ENCODE data around the gene CCBE1. TPM values are rescaled to one million over a fixed set of nuclear protein-coding genes. Genes with fewer than 3 reads are reported as not detected.

The CCBE1 gene
- total RNA-seq, 1 donor from 2014 or later: 14.0 TPM

- Histone ChIP-seq H3K9me3 (no peaks in the 10 kb centered on the region), H3K36me3 (no peaks in the 10 kb centered on the region), H3K4me1 (no peaks in the 10 kb centered on the region), H3K27me3 (ENCODE audit: low read depth) (no peaks in the 10 kb centered on the region), H3K4me3 (no peak overlapping the region), H3K27ac (no peak overlapping the region)
- TF ChIP-seq CTCF (IDR thresholded peaks at IDR 0.05): no peak
- DNase-seq (no peak), ATAC-seq (no peak)
- intact Hi-C loops (cut with DNase I): no loop called here
Observed at GRCh38 chr18:59426855-59427254, 270.4 kb downstream of the CCBE1 start.

DNA sequence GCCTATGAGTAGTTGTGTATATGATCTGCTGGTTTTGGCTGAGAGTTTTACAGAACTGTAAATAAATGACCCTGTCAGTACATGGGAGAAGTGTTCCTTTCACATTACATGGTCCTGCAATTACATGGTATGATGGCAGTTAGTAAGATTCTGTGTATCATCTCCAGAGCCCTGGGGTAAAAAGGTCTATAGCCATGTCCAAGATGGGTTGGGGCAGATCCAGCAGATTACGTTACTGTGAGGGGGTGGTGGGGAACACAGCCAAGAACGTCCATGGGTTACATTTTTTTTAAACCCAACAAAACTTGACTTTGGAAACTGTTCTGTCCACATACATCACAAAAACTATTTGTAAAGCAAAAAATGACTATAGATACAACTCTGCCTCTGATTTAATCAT is 274.0 kb downstream of the CCBE1 start:
- no peak overlapping the region for H3K4me3 ChIP-seq
- no peaks in the 10 kb centered on the region for H3K4me1 ChIP-seq
- H3K9me3 ChIP-seq: no peaks in the 10 kb centered on the region
- DNase-seq (no peak), ATAC-seq (no peak)
- H3K36me3 ChIP-seq: no peaks in the 10 kb centered on the region
- H3K27ac ChIP-seq: no peak overlapping the region
- no peaks in the 10 kb centered on the region for H3K27me3 ChIP-seq (ENCODE audit: low read depth)
- intact Hi-C loops (cut with DNase I): no loop called here
- TF ChIP-seq CTCF (IDR thresholded peaks at IDR 0.05): no peak

- H3K36me3 ChIP-seq: no peaks in the 10 kb centered on the region
- ATAC-seq: no peak
- no peak for TF ChIP-seq CTCF (IDR thresholded peaks at IDR 0.05)
- H3K4me1 ChIP-seq: no peaks in the 10 kb centered on the region
- no peaks in the 10 kb centered on the region for H3K27me3 ChIP-seq (ENCODE audit: low read depth)
- intact Hi-C loops (cut with DNase I): no loop called here
- no peaks in the 10 kb centered on the region for H3K9me3 ChIP-seq
- H3K27ac ChIP-seq: no peak overlapping the region
- no peak for DNase-seq
- no peak overlapping the region for H3K4me3 ChIP-seq
Observed at GRCh38 chr18:59420244-59420643, 277.0 kb downstream of the CCBE1 start.

DNA sequence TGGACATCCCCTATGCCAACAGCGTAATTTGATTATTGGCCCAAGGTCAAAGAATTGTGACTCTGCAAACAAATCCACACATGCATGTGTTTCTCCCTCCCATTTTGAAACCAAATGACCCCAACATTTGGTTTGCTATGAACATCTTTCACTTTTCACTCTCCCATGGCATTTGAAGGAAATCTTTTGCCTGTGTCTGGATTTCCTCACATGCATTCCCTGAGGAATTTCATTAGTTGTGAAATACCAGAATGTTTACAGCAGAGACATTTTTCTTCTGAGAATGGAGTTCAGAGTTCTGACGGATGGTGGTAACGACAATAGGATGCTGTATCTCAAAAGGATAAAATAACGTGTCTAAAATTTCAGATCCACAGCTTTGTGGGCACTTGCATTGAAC is 277.8 kb downstream of the CCBE1 start:
- H3K9me3 ChIP-seq: no peaks in the 10 kb centered on the region
- H3K4me1 ChIP-seq: no peaks in the 10 kb centered on the region
- TF ChIP-seq CTCF (IDR thresholded peaks at IDR 0.05): no peak
- DNase-seq (no peak), ATAC-seq (no peak)
- H3K27ac ChIP-seq: no peak overlapping the region
- H3K36me3 ChIP-seq: no peaks in the 10 kb centered on the region
- no peak overlapping the region for H3K4me3 ChIP-seq
- intact Hi-C loops (cut with DNase I): no loop called here
- H3K27me3 ChIP-seq (ENCODE audit: low read depth): no peaks in the 10 kb centered on the region

DNA sequence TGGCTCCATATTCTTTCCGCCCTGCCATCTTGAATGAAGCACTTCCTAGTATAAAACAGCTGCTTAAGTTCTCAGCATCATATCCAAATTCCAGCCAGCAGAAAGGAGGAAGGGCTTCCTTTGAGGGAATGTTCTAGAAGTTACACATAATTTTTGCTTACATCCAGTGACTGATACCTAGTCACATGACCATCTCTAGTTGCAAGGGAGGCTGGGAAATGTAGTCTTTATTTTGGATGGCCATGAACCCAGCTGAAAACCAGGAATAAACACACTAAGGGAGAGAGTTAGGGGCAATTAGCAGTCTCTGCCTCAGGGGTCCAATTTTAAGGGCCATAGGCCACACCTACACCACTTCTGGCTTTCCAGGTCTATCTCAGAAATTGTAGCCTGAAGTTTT is 280.4 kb downstream of the CCBE1 start:
- no peak overlapping the region for H3K4me3 ChIP-seq
- ATAC-seq: no peak
- H3K4me1 ChIP-seq: no peaks in the 10 kb centered on the region
- no peaks in the 10 kb centered on the region for H3K36me3 ChIP-seq
- intact Hi-C loops (cut with DNase I): no loop called here
- no peak for TF ChIP-seq CTCF (IDR thresholded peaks at IDR 0.05)
- H3K9me3 ChIP-seq: no peaks in the 10 kb centered on the region
- no peak overlapping the region for H3K27ac ChIP-seq
- no peaks in the 10 kb centered on the region for H3K27me3 ChIP-seq (ENCODE audit: low read depth)
- no peak for DNase-seq

DNA sequence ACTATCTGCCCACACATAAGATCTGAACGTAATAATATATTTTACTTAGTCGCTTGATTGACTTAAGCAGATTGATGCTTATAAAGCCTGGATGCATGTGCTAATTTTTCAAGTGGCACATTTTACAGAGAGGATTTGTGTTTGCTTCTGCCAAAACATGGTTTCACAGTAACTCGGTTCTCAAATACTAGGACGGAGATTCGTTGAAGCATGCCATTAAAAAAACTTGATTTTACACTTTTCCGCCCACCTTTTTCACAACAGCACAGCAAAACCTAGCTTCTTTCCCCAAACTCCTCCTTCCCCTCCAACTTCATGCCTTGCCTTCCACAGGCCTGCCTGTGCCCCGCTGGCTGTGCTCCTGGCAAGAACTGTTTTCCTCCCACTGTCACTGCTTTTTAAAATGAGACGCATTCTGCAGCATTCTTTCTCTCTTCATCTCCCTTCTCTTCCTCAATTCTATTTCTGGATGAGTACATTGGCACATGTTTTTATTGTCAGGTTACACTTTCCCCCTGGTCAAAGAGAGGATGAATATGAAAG is 283.0 kb downstream of the CCBE1 start:
- no peaks in the 10 kb centered on the region for H3K27me3 ChIP-seq (ENCODE audit: low read depth)
- DNase-seq (no peak), ATAC-seq (no peak)
- intact Hi-C loops (cut with DNase I): no loop called here
- no peaks in the 10 kb centered on the region for H3K9me3 ChIP-seq
- TF ChIP-seq CTCF (IDR thresholded peaks at IDR 0.05): no peak
- H3K4me1 ChIP-seq: no peaks in the 10 kb centered on the region
- no peak overlapping the region for H3K4me3 ChIP-seq
- H3K27ac ChIP-seq: no peak overlapping the region
- H3K36me3 ChIP-seq: no peaks in the 10 kb centered on the region

Data from lower lobe of right lung (tissue), 2 donors.